Heart right ventricle (tissue), 16 donors: ENCODE data around the gene FOXP2. TPM values are rescaled to one million over a fixed set of nuclear protein-coding genes. Genes with fewer than 3 reads are reported as not detected.
"Not testable (repeated sequence)": the region's sequence is repeated elsewhere in the genome, so short reads cannot be mapped to it uniquely, and the experiment has no call there.

ENCODE experiments used
- ATAC-seq, 8 donors: fragments of 200-7000 bp; cut with Tn5 transposase; one replicate each; pipeline ENCODE4 v1.9.1; 2020; ENCODE audit warnings: mild to moderate bottlenecking in 8 of 8, moderate library complexity in 8 of 8, moderate number of reproducible peaks in 1 of 8
- DNase-seq, 2 donors: peaks; one replicate each; pipeline ENCODE4 v3.0.0-alpha.2; 2020
- H3K27ac ChIP-seq, 10 donors: fragments of 200-600 bp; sonication (generic) in 2 of 10; one replicate each; pipeline versions ENCODE4 v1.5.0 to v1.8.0; 2020 to 2022; ENCODE audit warnings: mild to moderate bottlenecking in 3 of 10
- H3K27me3 ChIP-seq, 7 donors: fragments of 200-600 bp; one replicate each; pipeline ENCODE4 v1.8.0; 2021 to 2022; ENCODE audit warnings: mild to moderate bottlenecking in 2 of 7
- H3K36me3 ChIP-seq, 9 donors: fragments of 200-600 bp; sonication (generic) in 1 of 9; one replicate each; pipeline versions ENCODE4 v1.5.0 to v1.8.0; 2020 to 2022; ENCODE audit warnings: mild to moderate bottlenecking in 2 of 9
- H3K4me1 ChIP-seq, 9 donors: fragments of 200-600 bp; sonication (generic) in 1 of 9; one replicate each; pipeline versions ENCODE4 v1.5.0 to v1.8.0; 2020 to 2022; ENCODE audit warnings: mild to moderate bottlenecking in 4 of 9
- H3K4me3 ChIP-seq, 10 donors: fragments of 200-600 bp; sonication (generic) in 2 of 10; one replicate each; pipeline versions ENCODE4 v1.5.0 to v1.8.0; 2020 to 2022; ENCODE audit warnings: mild to moderate bottlenecking in 7 of 10, moderate library complexity in 2 of 10
- H3K9me3 ChIP-seq, 11 donors: fragments of 200-600 bp in 10 of 11; sonication (generic) in 2 of 11; one replicate each; pipeline versions ENCODE4 v1.5.0 to v1.8.0; 2013 to 2022; ENCODE audit warnings: mild to moderate bottlenecking in 2 of 11, control low read depth in 1 of 11, moderate library complexity in 1 of 11
- CTCF ChIP-seq, 9 donors: fragments of 200-600 bp; sonication (generic) in 2 of 9; IDR thresholded peaks; one replicate each; pipeline versions ENCODE4 v1.5.0 to v1.8.0; 2021 to 2022; ENCODE audit warnings: antibody characterized with exemption in 9 of 9, mild to moderate bottlenecking in 5 of 9, moderate library complexity in 1 of 9
- WGBS, 2 donors: extraction: QIAGEN DNeasy Blood & Tissue Kit; methylation state at CpG; one replicate each; pipeline ENCODE4 v1.1.7; 2013; ENCODE audit warnings: inconsistent platforms in 1 of 2; 5-methylcytosine and 5-hydroxymethylcytosine counted together
- intact Hi-C, 10 donors: fragments of 100-400 bp; cut with DNase I; formaldehyde crosslinking; loops; one replicate each; pipeline versions ENCODE4 v1.11.1 to v1.14.2; 2022
- polyA plus RNA-seq, 2 donors: library from polyadenylated mRNA; stranded (reverse); fragments of 200-250 nt; gene quantifications; one replicate each; pipeline ENCODE4 v1.2.3, GENCODE V29; 2013
- total RNA-seq, 10 donors: library from RNA; stranded (reverse); fragmentation: NEBNext Ultra II Directional in 3 of 10; extraction: Animal tissue kit (Norgen Biotek cat#: 25700) in 3 of 10; gene quantifications; one replicate each; pipeline versions ENCODE4 v1.2.1 to v1.2.4, GENCODE V29; 2021 to 2023
- donor health status: Arrhythmogenic right ventricular cardiomyopathy.
- donor health status: ischemic (EF 13 %, LVEDD 7.1; RV severe dilation, severe dysfunction).
- donor health status: healthy with polysubstance abuse.
- donor health status: DM: no; HTN: yes; CAD: no.
- donor health status: DM: no; HTN: no; CAD: no.
- donor health status: ischemic (EF 25% LVEDD 6.9; RV normal size, moderate dysfunction).
- donor health status: ischemic (EF 25% LVEDD 5.7; RV mildly dilated, moderate dysfunction).
- donor health status: healthy.
- donor health status: DM: yes; HTN: yes; CAD: no.
- donor health status: Ischemic cardiomyopathy.
- donor health status: ischemic (EF 35%, LVEDD 5.7; RV mildly dilated, moderate dysfunction).
- donor health status: nonischemic (EF 11% LVEDD 7.7; RV severe dilation, severe dysfunction).
- donor health status: DM: yes; HTN: yes; CAD: no.
- donor health status: PGD.
- donor health status: ischemic (EF 29% LVEDD 5.4; RV normal size, mild dysfunction).
- donor health status: nonischemic (EF 23%, LVEDD 6.1; RV moderate dilation, normal function).

FOXP2 gene
- total and polyA plus RNA-seq, 12 donors: 0.16 to 4.7 (median 1.9) TPM

GRCh38 chr7:114487174-114487573 is 72.6 kb downstream of the FOXP2 start:
- H3K36me3 ChIP-seq: no peaks in the 10 kb centered on the region
- ATAC-seq (no peak), DNase-seq (no peak)
- WGBS, 2 donors: 80 to 85% methylated on average over 1 of the region's 1 CpG
- H3K27ac ChIP-seq: no peak overlapping the region
- H3K4me3 ChIP-seq: no peak overlapping the region
- intact Hi-C loops: no loop called here
- no peaks in the 10 kb centered on the region for H3K27me3 ChIP-seq
- H3K9me3 ChIP-seq: peaks cover 0 to 18% (median 0%) of the 10 kb centered on the region in 11 donors
- H3K4me1 ChIP-seq: no peaks in the 10 kb centered on the region
- TF ChIP-seq CTCF (IDR thresholded peaks at IDR 0.05): no peak

- WGBS, 2 donors: 46 to 51% methylated on average over 2 of the region's 2 CpGs
- DNase-seq: no peak
- no peak overlapping the region for H3K4me3 ChIP-seq
Measured at GRCh38 chr7:114488696-114489095, 74.1 kb downstream of the FOXP2 start.

GRCh38 chr7:114497491-114497890 is 82.9 kb downstream of the FOXP2 start:
- DNase-seq, H3K36me3 ChIP-seq, H3K9me3 ChIP-seq, H3K4me3 ChIP-seq, ATAC-seq, H3K4me1 ChIP-seq, H3K27me3 ChIP-seq, intact Hi-C loops, H3K27ac ChIP-seq: not testable (repeated sequence)
- 96 to 100% methylated on average over 1 of the region's 1 CpG for WGBS, 2 donors

More at GRCh38 chr7:114488696-114489095, 74.1 kb downstream of the FOXP2 start:
- Histone ChIP-seq H3K36me3 (no peaks in the 10 kb centered on the region), H3K4me1 (no peaks in the 10 kb centered on the region), H3K9me3 (peaks cover 0 to 18% (median 0%) of the 10 kb centered on the region in 11 donors), H3K27ac (no peak overlapping the region), H3K27me3 (no peaks in the 10 kb centered on the region)
- intact Hi-C loops: no loop called here
- no peak for ATAC-seq
- TF ChIP-seq CTCF (IDR thresholded peaks at IDR 0.05): no peak

- intact Hi-C loops: no loop called here
- H3K4me1 ChIP-seq: no peaks in the 10 kb centered on the region
- H3K27me3 ChIP-seq: no peaks in the 10 kb centered on the region
- 45 to 56% methylated on average over 5 of the region's 5 CpGs for WGBS, 2 donors
- H3K27ac ChIP-seq: no peak overlapping the region
- no peak for TF ChIP-seq CTCF (IDR thresholded peaks at IDR 0.05)
- H3K9me3 ChIP-seq: no peaks in the 10 kb centered on the region
- no peaks in the 10 kb centered on the region for H3K36me3 ChIP-seq
- no peak overlapping the region for H3K4me3 ChIP-seq
- no peak for DNase-seq
- no peak for ATAC-seq
Measured at GRCh38 chr7:114502454-114503254, 88.0 kb downstream of the FOXP2 start.

GRCh38 chr7:114504586-114504985 is 90.0 kb downstream of the FOXP2 start:
- Histone ChIP-seq H3K27ac (no peak overlapping the region), H3K9me3 (no peaks in the 10 kb centered on the region), H3K27me3 (no peaks in the 10 kb centered on the region), H3K4me3 (no peak overlapping the region), H3K4me1 (peaks cover 0 to 4% (median 0%) of the 10 kb centered on the region in 9 donors), H3K36me3 (no peaks in the 10 kb centered on the region)
- TF ChIP-seq CTCF (IDR thresholded peaks at IDR 0.05): no peak
- DNase-seq: no peak
- intact Hi-C loops: no loop called here
- WGBS, 2 donors: 74 to 77% methylated on average over 1 of the region's 1 CpG
- no peak for ATAC-seq
